HUES48 (cell line): ENCODE data around the gene SEC23B.

ENCODE experiments used
- H3K27ac ChIP-seq: one replicate; pipeline ENCODE4 v1.7.0; 2013; ENCODE audit warnings: low read depth, low read length, inconsistent platforms
- H3K27me3 ChIP-seq: 2 replicates; pipeline ENCODE4 v1.6.1; 2013; ENCODE audit warnings: mild to moderate bottlenecking, low read length; ENCODE audit not compliant: control insufficient read depth, insufficient read depth
- H3K36me3 ChIP-seq: 2 replicates; pipeline ENCODE4 v1.6.1; 2013; ENCODE audit warnings: low read length; ENCODE audit not compliant: control insufficient read depth, insufficient read depth
- H3K4me1 ChIP-seq: 2 replicates; pipeline ENCODE4 v1.6.1; 2013; ENCODE audit warnings: mild to moderate bottlenecking, low read length; ENCODE audit not compliant: control insufficient read depth, insufficient read depth
- H3K4me3 ChIP-seq: 2 replicates; pipeline ENCODE4 v1.5.1; 2013; ENCODE audit warnings: mild to moderate bottlenecking, low read depth, low read length
- H3K9ac ChIP-seq: 2 replicates; pipeline ENCODE4 v1.6.1; 2013; ENCODE audit warnings: mild to moderate bottlenecking, low read depth, low read length, moderate library complexity
- H3K9me3 ChIP-seq: 2 replicates; pipeline ENCODE4 v1.6.1; 2013; ENCODE audit warnings: low read length; ENCODE audit not compliant: control insufficient read depth, insufficient read depth

Gene SEC23B

GRCh38 chr20:18545566-18545965 is 37.8 kb downstream of the SEC23B start:
- Histone ChIP-seq H3K9me3 (no peaks in the 10 kb centered on the region), H3K27me3 (no peaks in the 10 kb centered on the region), H3K4me3 (no peak overlapping the region), H3K9ac (no peak overlapping the region), H3K27ac (no peak overlapping the region), H3K4me1 (no peaks in the 10 kb centered on the region), H3K36me3 (peaks cover 88% of the 10 kb centered on the region)

- Histone ChIP-seq H3K4me1 (no peaks in the 10 kb centered on the region), H3K4me3 (no peak overlapping the region), H3K36me3 (peaks cover 90% of the 10 kb centered on the region), H3K27me3 (no peaks in the 10 kb centered on the region), H3K27ac (no peak overlapping the region), H3K9ac (no peak overlapping the region), H3K9me3 (no peaks in the 10 kb centered on the region)
Observed at GRCh38 chr20:18548465-18548864, 40.7 kb downstream of the SEC23B start.

GRCh38 chr20:18553746-18554145 is 46.0 kb downstream of the SEC23B start:
- H3K9me3 ChIP-seq: no peaks in the 10 kb centered on the region
- no peak overlapping the region for H3K9ac ChIP-seq
- no peak overlapping the region for H3K27ac ChIP-seq
- no peaks in the 10 kb centered on the region for H3K4me1 ChIP-seq
- H3K4me3 ChIP-seq: no peak overlapping the region
- no peaks in the 10 kb centered on the region for H3K27me3 ChIP-seq
- peaks cover 82% of the 10 kb centered on the region for H3K36me3 ChIP-seq

GRCh38 chr20:18566892-18567738 is 59.4 kb downstream of the SEC23B start, which contains the start of gene SMIM26:
Gene SMIM26, plus strand, starts transcription at chr20:18567432. Its CDS starts 47 bp downstream, at chr20:18567479.
- Histone ChIP-seq H3K36me3 (peaks cover 17% of the 10 kb centered on the region), H3K4me1 (no peaks in the 10 kb centered on the region; the same call in 1 of the 2 replicates), H3K27me3 (no peaks in the 10 kb centered on the region), H3K9ac (peak within 1 kb of the TSS; percentile 88), H3K9me3 (no peaks in the 10 kb centered on the region), H3K27ac (peak within 1 kb of the TSS; percentile 65), H3K4me3 (peak within 1 kb of the TSS; percentile 91)

- Histone ChIP-seq H3K36me3 (peaks cover 14% of the 10 kb centered on the region), H3K4me3 (peak overlapping the region; percentile 91), H3K9me3 (no peaks in the 10 kb centered on the region), H3K27ac (peak overlapping the region; percentile 65), H3K4me1 (no peaks in the 10 kb centered on the region; the same call in 1 of the 2 replicates), H3K9ac (peak overlapping the region; percentile 88), H3K27me3 (no peaks in the 10 kb centered on the region)
Observed at GRCh38 chr20:18567739-18568091, 60.0 kb downstream of the SEC23B start.

- H3K4me1 ChIP-seq: no peaks in the 10 kb centered on the region; the same call in 1 of the 2 replicates
- H3K9ac ChIP-seq: no peak overlapping the region
- H3K36me3 ChIP-seq: peaks cover 14% of the 10 kb centered on the region
- H3K27ac ChIP-seq: no peak overlapping the region
- no peaks in the 10 kb centered on the region for H3K9me3 ChIP-seq
- H3K27me3 ChIP-seq: no peaks in the 10 kb centered on the region
- no peak overlapping the region for H3K4me3 ChIP-seq
Observed at GRCh38 chr20:18571009-18571408, 63.3 kb downstream of the SEC23B start.

GRCh38 chr20:18571578-18571977 is 63.8 kb downstream of the SEC23B start:
- H3K4me3 ChIP-seq: no peak overlapping the region
- H3K27ac ChIP-seq: no peak overlapping the region
- peaks cover 14% of the 10 kb centered on the region for H3K36me3 ChIP-seq
- no peak overlapping the region for H3K9ac ChIP-seq
- no peaks in the 10 kb centered on the region for H3K9me3 ChIP-seq
- H3K27me3 ChIP-seq: no peaks in the 10 kb centered on the region
- no peaks in the 10 kb centered on the region; the same call in 1 of the 2 replicates for H3K4me1 ChIP-seq

- Histone ChIP-seq H3K9me3 (no peaks in the 10 kb centered on the region), H3K4me1 (no peaks in the 10 kb centered on the region), H3K27ac (no peak overlapping the region), H3K27me3 (no peaks in the 10 kb centered on the region), H3K36me3 (no peaks in the 10 kb centered on the region), H3K9ac (no peak overlapping the region), H3K4me3 (no peak overlapping the region)
Observed at GRCh38 chr20:18577942-18578341, 70.2 kb downstream of the SEC23B start.

GRCh38 chr20:18578581-18578980 is 70.8 kb downstream of the SEC23B start:
- Histone ChIP-seq H3K9me3 (no peaks in the 10 kb centered on the region), H3K27me3 (no peaks in the 10 kb centered on the region), H3K9ac (no peak overlapping the region), H3K27ac (no peak overlapping the region), H3K4me1 (no peaks in the 10 kb centered on the region), H3K36me3 (no peaks in the 10 kb centered on the region), H3K4me3 (no peak overlapping the region)

GRCh38 chr20:18580012-18580411 is 72.3 kb downstream of the SEC23B start:
- Histone ChIP-seq H3K9ac (no peak overlapping the region), H3K9me3 (no peaks in the 10 kb centered on the region), H3K27ac (no peak overlapping the region), H3K4me1 (0 out of 2 replicates have a peak, but pooled peaks cover 4% of the 10 kb centered on the region), H3K4me3 (no peak overlapping the region), H3K27me3 (no peaks in the 10 kb centered on the region), H3K36me3 (no peaks in the 10 kb centered on the region)

GRCh38 chr20:18585134-18585533 is 77.4 kb downstream of the SEC23B start:
- Histone ChIP-seq H3K27me3 (no peaks in the 10 kb centered on the region), H3K36me3 (no peaks in the 10 kb centered on the region), H3K9ac (no peak overlapping the region), H3K9me3 (no peaks in the 10 kb centered on the region), H3K4me1 (peaks cover 25% of the 10 kb centered on the region), H3K27ac (no peak overlapping the region), H3K4me3 (no peak overlapping the region)
